ENCODE results near the gene EPHX1. TPM values are rescaled to one million over a fixed set of nuclear protein-coding genes. Genes with fewer than 3 reads are reported as not detected.
A peak's percentile ranks its signal among the peaks of the same experiment; 100 is the strongest.

Gene EPHX1
- polyA plus RNA-seq, 2 of the 4 experiments (the other 2 are of a cell fraction): 150 to 252 TPM

- ATAC-seq (no peak), DNase-seq (ENCODE audit: low read depth in 1 of 2, low spot score in 1 of 2) (no peak), FAIRE-seq (no peak)
- POLR2A ChIA-PET: no interaction called here
- no peaks in the 10 kb centered on the region for H3K9me3 ChIP-seq
- peak overlapping the region; percentile 96 to 99 for H3K27ac ChIP-seq
- CTCF ChIA-PET: interaction anchor here (1.4 kb wide), 1 partner anchor 342 kb away, joined by 12 read pairs; no protein-coding TSS in a partner anchor
- WGBS (ENCODE audit: missing lambda C conversion rate): 90% methylated on average over 17 of the region's 17 CpGs
- no peak overlapping the region for H3K4me3 ChIP-seq
- H3K4me2 ChIP-seq: peak overlapping the region; percentile 45
- H3K4me1 ChIP-seq: peaks cover 94% of the 10 kb centered on the region
- TF ChIP-seq KDM1A (IDR thresholded peaks at IDR 0.05; ENCODE audit: low read depth): no peak
- no peak for TF ChIP-seq HEYL (CRISPR knock-in tag; IDR thresholded peaks at IDR 0.05)
Measured at GRCh38 chr1:225816643-225817538, 7.0 kb downstream of the EPHX1 start.

- no peak for FAIRE-seq
- H3K4me2 ChIP-seq: peak overlapping the region; percentile 45
- H3K4me3 ChIP-seq: no peak overlapping the region
- ChIA-PET CTCF (interaction anchor here (0.6 to 2.8 kb wide), 4 partner anchors 264 to 343 kb away, joined by 3 to 18 read pairs (median 8); no protein-coding TSS in a partner anchor), POLR2A (no interaction called here)
- peak overlapping the region; percentile 96 to 99 for H3K27ac ChIP-seq
- ATAC-seq: peak; percentile 62 to 67
- DNase-seq (ENCODE audit: low read depth in 1 of 2, low spot score in 1 of 2): peak; percentile 65 to 94
- H3K4me1 ChIP-seq: peaks cover 87% of the 10 kb centered on the region
- no peaks in the 10 kb centered on the region for H3K9me3 ChIP-seq
- 25% methylated on average over 8 of the region's 8 CpGs for WGBS (ENCODE audit: missing lambda C conversion rate)
- TF ChIP-seq POLR2AphosphoS2 (conservative IDR thresholded peaks at IDR 0.05; ENCODE audit: low read length): no peak
- peak in 1 of 2 experiments; percentile 57; a peak in 1 of 5 replicates for TF ChIP-seq EP300 (IDR thresholded peaks at IDR 0.05)
- no peak for TF ChIP-seq KDM1A (IDR thresholded peaks at IDR 0.05; ENCODE audit: low read depth)
- TF ChIP-seq EHF (CRISPR knock-in tag; IDR thresholded peaks at IDR 0.05): peak; percentile 96
- no peak for TF ChIP-seq ESRRA (IDR thresholded peaks at IDR 0.05; ENCODE audit: borderline replicate concordance, low read length)
- no peak for TF ChIP-seq MAZ (IDR thresholded peaks at IDR 0.05; ENCODE audit: borderline replicate concordance, low read depth, low read length)
- TF ChIP-seq CTCF (IDR thresholded peaks at IDR 0.05): no peak
- no peak for TF ChIP-seq ELK1 (IDR thresholded peaks at IDR 0.05; ENCODE audit: low read depth, low read length)
- no peak for TF ChIP-seq HDAC2 (IDR thresholded peaks at IDR 0.05)
- TF ChIP-seq REST (IDR thresholded peaks at IDR 0.05): no peak
- peak; percentile 92 for TF ChIP-seq TP53 (CRISPR knock-in tag; IDR thresholded peaks at IDR 0.05)
- no peak; the same call in 1 of the 2 replicates for TF ChIP-seq NPAS2 (CRISPR knock-in tag; IDR thresholded peaks at IDR 0.05; ENCODE audit: borderline replicate concordance)
- no peak for TF ChIP-seq PHF8 (IDR thresholded peaks at IDR 0.05; ENCODE audit: borderline replicate concordance, low read depth)
- no peak for TF ChIP-seq HES2 (IDR thresholded peaks at IDR 0.05)
- no peak for TF ChIP-seq FOSB (CRISPR knock-in tag; IDR thresholded peaks at IDR 0.05)
- TF ChIP-seq HMGXB4 (CRISPR knock-in tag; IDR thresholded peaks at IDR 0.05; ENCODE audit: borderline replicate concordance): peak; percentile 83; the same call in 1 of the 2 replicates
- no peak for TF ChIP-seq EHMT2 (IDR thresholded peaks at IDR 0.05; ENCODE audit: low read depth)
- TF ChIP-seq RCOR1 (IDR thresholded peaks at IDR 0.05; ENCODE audit: low read depth, low read length): no peak
- TF ChIP-seq CBX2 (IDR thresholded peaks at IDR 0.05; ENCODE audit: borderline replicate concordance, low read depth): no peak
- peak; percentile 91 for TF ChIP-seq HOXB5 (CRISPR knock-in tag; IDR thresholded peaks at IDR 0.05)
- no peak for TF ChIP-seq JUNB (IDR thresholded peaks at IDR 0.05)
- peak; percentile 73; the same call in 1 of the 2 replicates for TF ChIP-seq ZNF302 (CRISPR knock-in tag; IDR thresholded peaks at IDR 0.05)
- 0 out of 2 replicates have a peak, but pooled peaks have one; percentile 34 for TF ChIP-seq HOXA7 (CRISPR knock-in tag; IDR thresholded peaks at IDR 0.05)
- TF ChIP-seq MAX (IDR thresholded peaks at IDR 0.05): peak; percentile 100
- TF ChIP-seq NR3C1 (IDR thresholded peaks at IDR 0.05): no peak
- TF ChIP-seq CHD2 (IDR thresholded peaks at IDR 0.05; ENCODE audit: low read length, partially characterized antibody): no peak
Measured at GRCh38 chr1:225817611-225818061, 7.7 kb downstream of the EPHX1 start.

Data from A549 (cell line).